Cortex of kidney (tissue), 1 donor: Measurements from ENCODE around the gene FAM43B.

ENCODE experiments used
- DNase-seq: peaks from one replicate; lab custom pipeline; 2025; lab: John Stamatoyannopoulos, UW

FAM43B gene

GRCh38 chr1:20551161-20551560, 1.2 kb upstream of the FAM43B start:
- DNase-seq: no peak

GRCh38 chr1:20552728-20553445, 514 bp downstream of the FAM43B start:
- no peak for DNase-seq

- DNase-seq: no peak
Observed at GRCh38 chr1:20555025-20555757, 2.8 kb downstream of the FAM43B start.

- no peak for DNase-seq
Observed at GRCh38 chr1:20555758-20556120, 3.4 kb downstream of the FAM43B start.

- no peak for DNase-seq
Observed at GRCh38 chr1:20558191-20558590, 5.8 kb downstream of the FAM43B start.

GRCh38 chr1:20560966-20561365, 8.6 kb downstream of the FAM43B start:
- no peak for DNase-seq

GRCh38 chr1:20565234-20565633, 12.9 kb downstream of the FAM43B start:
- no peak for DNase-seq

- no peak for DNase-seq
Observed at GRCh38 chr1:20569523-20570098, 17.2 kb downstream of the FAM43B start.

- no peak for DNase-seq
Observed at GRCh38 chr1:20571427-20571826, 19.1 kb downstream of the FAM43B start.

GRCh38 chr1:20573987-20574386, 21.6 kb downstream of the FAM43B start:
- DNase-seq: no peak

- DNase-seq: no peak
Observed at GRCh38 chr1:20574686-20575540, 22.5 kb downstream of the FAM43B start.

- DNase-seq: no peak
Observed at GRCh38 chr1:20575541-20576336, 23.4 kb downstream of the FAM43B start.

GRCh38 chr1:20578062-20578461, 25.7 kb downstream of the FAM43B start:
- no peak for DNase-seq

GRCh38 chr1:20578721-20579395, 26.5 kb downstream of the FAM43B start:
- no peak for DNase-seq

- no peak for DNase-seq
Observed at GRCh38 chr1:20584890-20585289, 32.5 kb downstream of the FAM43B start.

- DNase-seq: no peak
Observed at GRCh38 chr1:20586953-20587660, 34.7 kb downstream of the FAM43B start.

- DNase-seq: no peak
Observed at GRCh38 chr1:20587661-20588053, 35.3 kb downstream of the FAM43B start.

- DNase-seq: no peak
Observed at GRCh38 chr1:20588634-20589225, 36.4 kb downstream of the FAM43B start, which contains the start of gene CDA. Gene CDA, plus strand, starts transcription at chr1:20589097. Its CDS starts 33 bp downstream, at chr1:20589130.

GRCh38 chr1:20589331-20590278, 37.2 kb downstream of the FAM43B start:
- DNase-seq: no peak
